ENCODE measurements around the gene TAB2.
"Not testable (repeated sequence)": the region's sequence is repeated elsewhere in the genome, so short reads cannot be mapped to it uniquely, and the experiment has no call there.

The TAB2 gene

GRCh38 chr6:149347067-149347466 lies 29.6 kb downstream of the TAB2 start:
- no peak overlapping the region for H3K27ac ChIP-seq (ENCODE audit: low read depth, low read length, severe bottlenecking)
- H3K4me3 ChIP-seq (ENCODE audit: extremely low read depth, insufficient read depth, low read length, poor library complexity, severe bottlenecking): no peak overlapping the region
- H3K4me1 ChIP-seq (ENCODE audit: control insufficient read depth, insufficient read depth, low read length, poor library complexity, severe bottlenecking): no peaks in the 10 kb centered on the region
- no peaks in the 10 kb centered on the region for H3K36me3 ChIP-seq (ENCODE audit: control insufficient read depth, insufficient read depth, low read length)
- no peaks in the 10 kb centered on the region for H3K9me3 ChIP-seq (ENCODE audit: control insufficient read depth, low read length)
- WGBS, 2 experiments (ENCODE audit: insufficient coverage in 2 of 2): 100% methylated on average over 1 of the region's 2 CpGs; no CpG with 5 or more reads in 1 of the 2 experiments

- H3K36me3 ChIP-seq (ENCODE audit: control insufficient read depth, insufficient read depth, low read length); H3K4me3 ChIP-seq (ENCODE audit: extremely low read depth, insufficient read depth, low read length, poor library complexity, severe bottlenecking); H3K27ac ChIP-seq (ENCODE audit: low read depth, low read length, severe bottlenecking); H3K9me3 ChIP-seq (ENCODE audit: control insufficient read depth, low read length); H3K4me1 ChIP-seq (ENCODE audit: control insufficient read depth, insufficient read depth, low read length, poor library complexity, severe bottlenecking): not testable (repeated sequence)
- 97% methylated on average over 6 of the region's 6 CpGs for WGBS, 2 experiments (ENCODE audit: insufficient coverage in 2 of 2)
Measured at GRCh38 chr6:149349279-149349678, 31.8 kb downstream of the TAB2 start.

- no peaks in the 10 kb centered on the region for H3K9me3 ChIP-seq (ENCODE audit: control insufficient read depth, low read length)
- no CpG with 5 or more reads among the region's 2 CpGs for WGBS, 2 experiments (ENCODE audit: insufficient coverage in 2 of 2)
- no peak overlapping the region for H3K4me3 ChIP-seq (ENCODE audit: extremely low read depth, insufficient read depth, low read length, poor library complexity, severe bottlenecking)
- H3K36me3 ChIP-seq (ENCODE audit: control insufficient read depth, insufficient read depth, low read length): no peaks in the 10 kb centered on the region
- H3K27ac ChIP-seq (ENCODE audit: low read depth, low read length, severe bottlenecking): no peak overlapping the region
- no peaks in the 10 kb centered on the region for H3K4me1 ChIP-seq (ENCODE audit: control insufficient read depth, insufficient read depth, low read length, poor library complexity, severe bottlenecking)
Measured at GRCh38 chr6:149354009-149354408, 36.5 kb downstream of the TAB2 start.

- H3K4me1 ChIP-seq (ENCODE audit: control insufficient read depth, insufficient read depth, low read length, poor library complexity, severe bottlenecking): no peaks in the 10 kb centered on the region
- no peak overlapping the region for H3K27ac ChIP-seq (ENCODE audit: low read depth, low read length, severe bottlenecking)
- no peak overlapping the region for H3K4me3 ChIP-seq (ENCODE audit: extremely low read depth, insufficient read depth, low read length, poor library complexity, severe bottlenecking)
- H3K36me3 ChIP-seq (ENCODE audit: control insufficient read depth, insufficient read depth, low read length): peaks cover 4% of the 10 kb centered on the region
- no peaks in the 10 kb centered on the region for H3K9me3 ChIP-seq (ENCODE audit: control insufficient read depth, low read length)
- 100% methylated on average over 1 to 3 of the region's 6 CpGs for WGBS, 2 experiments (ENCODE audit: insufficient coverage in 2 of 2)
Measured at GRCh38 chr6:149356081-149356750, 38.7 kb downstream of the TAB2 start.

- Histone ChIP-seq H3K27ac (ENCODE audit: low read depth, low read length, severe bottlenecking) (no peak overlapping the region), H3K4me3 (ENCODE audit: extremely low read depth, insufficient read depth, low read length, poor library complexity, severe bottlenecking) (no peak overlapping the region), H3K9me3 (ENCODE audit: control insufficient read depth, low read length) (no peaks in the 10 kb centered on the region), H3K36me3 (ENCODE audit: control insufficient read depth, insufficient read depth, low read length) (peaks cover 4% of the 10 kb centered on the region), H3K4me1 (ENCODE audit: control insufficient read depth, insufficient read depth, low read length, poor library complexity, severe bottlenecking) (no peaks in the 10 kb centered on the region)
- 92 to 93% methylated on average over 7 to 13 of the region's 17 CpGs for WGBS, 2 experiments (ENCODE audit: insufficient coverage in 2 of 2)
Measured at GRCh38 chr6:149357726-149358538, 40.4 kb downstream of the TAB2 start.

- H3K27ac ChIP-seq (ENCODE audit: low read depth, low read length, severe bottlenecking): no peak overlapping the region
- H3K4me1 ChIP-seq (ENCODE audit: control insufficient read depth, insufficient read depth, low read length, poor library complexity, severe bottlenecking): no peaks in the 10 kb centered on the region
- no peak overlapping the region for H3K4me3 ChIP-seq (ENCODE audit: extremely low read depth, insufficient read depth, low read length, poor library complexity, severe bottlenecking)
- peaks cover 4% of the 10 kb centered on the region for H3K36me3 ChIP-seq (ENCODE audit: control insufficient read depth, insufficient read depth, low read length)
- H3K9me3 ChIP-seq (ENCODE audit: control insufficient read depth, low read length): no peaks in the 10 kb centered on the region
Measured at GRCh38 chr6:149359440-149359839, 41.9 kb downstream of the TAB2 start.

- Histone ChIP-seq H3K4me1 (ENCODE audit: control insufficient read depth, insufficient read depth, low read length, poor library complexity, severe bottlenecking) (no peaks in the 10 kb centered on the region), H3K27ac (ENCODE audit: low read depth, low read length, severe bottlenecking) (no peak overlapping the region), H3K4me3 (ENCODE audit: extremely low read depth, insufficient read depth, low read length, poor library complexity, severe bottlenecking) (no peak overlapping the region), H3K9me3 (ENCODE audit: control insufficient read depth, low read length) (no peaks in the 10 kb centered on the region), H3K36me3 (ENCODE audit: control insufficient read depth, insufficient read depth, low read length) (peaks cover 4% of the 10 kb centered on the region)
- 95 to 96% methylated on average over 3 of the region's 3 CpGs for WGBS, 2 experiments (ENCODE audit: insufficient coverage in 2 of 2)
Measured at GRCh38 chr6:149360536-149360935, 43.0 kb downstream of the TAB2 start.

GRCh38 chr6:149362289-149362688 lies 44.8 kb downstream of the TAB2 start:
- H3K36me3 ChIP-seq (ENCODE audit: control insufficient read depth, insufficient read depth, low read length): peaks cover 4% of the 10 kb centered on the region
- no peaks in the 10 kb centered on the region for H3K4me1 ChIP-seq (ENCODE audit: control insufficient read depth, insufficient read depth, low read length, poor library complexity, severe bottlenecking)
- H3K4me3 ChIP-seq (ENCODE audit: extremely low read depth, insufficient read depth, low read length, poor library complexity, severe bottlenecking): no peak overlapping the region
- 100% methylated on average over 2 to 4 of the region's 5 CpGs for WGBS, 2 experiments (ENCODE audit: insufficient coverage in 2 of 2)
- no peak overlapping the region for H3K27ac ChIP-seq (ENCODE audit: low read depth, low read length, severe bottlenecking)
- H3K9me3 ChIP-seq (ENCODE audit: control insufficient read depth, low read length): no peaks in the 10 kb centered on the region

GRCh38 chr6:149363154-149363553 lies 45.6 kb downstream of the TAB2 start:
- H3K27ac ChIP-seq (ENCODE audit: low read depth, low read length, severe bottlenecking): no peak overlapping the region
- H3K4me3 ChIP-seq (ENCODE audit: extremely low read depth, insufficient read depth, low read length, poor library complexity, severe bottlenecking): no peak overlapping the region
- peaks cover 4% of the 10 kb centered on the region for H3K36me3 ChIP-seq (ENCODE audit: control insufficient read depth, insufficient read depth, low read length)
- no CpG with 5 or more reads among the region's 1 CpG for whole genome bisulfite sequencing, 2 experiments (ENCODE audit: insufficient coverage in 2 of 2)
- H3K4me1 ChIP-seq (ENCODE audit: control insufficient read depth, insufficient read depth, low read length, poor library complexity, severe bottlenecking): no peaks in the 10 kb centered on the region
- no peaks in the 10 kb centered on the region for H3K9me3 ChIP-seq (ENCODE audit: control insufficient read depth, low read length)

GRCh38 chr6:149364557-149364956 lies 47.0 kb downstream of the TAB2 start:
- no CpG with 5 or more reads among the region's 2 CpGs for WGBS, 2 experiments (ENCODE audit: insufficient coverage in 2 of 2)
- Histone ChIP-seq H3K4me3 (ENCODE audit: extremely low read depth, insufficient read depth, low read length, poor library complexity, severe bottlenecking) (no peak overlapping the region), H3K36me3 (ENCODE audit: control insufficient read depth, insufficient read depth, low read length) (peaks cover 4% of the 10 kb centered on the region), H3K9me3 (ENCODE audit: control insufficient read depth, low read length) (no peaks in the 10 kb centered on the region), H3K4me1 (ENCODE audit: control insufficient read depth, insufficient read depth, low read length, poor library complexity, severe bottlenecking) (no peaks in the 10 kb centered on the region), H3K27ac (ENCODE audit: low read depth, low read length, severe bottlenecking) (no peak overlapping the region)

- H3K4me3 ChIP-seq (ENCODE audit: extremely low read depth, insufficient read depth, low read length, poor library complexity, severe bottlenecking): no peak overlapping the region
- no peaks in the 10 kb centered on the region for H3K9me3 ChIP-seq (ENCODE audit: control insufficient read depth, low read length)
- H3K4me1 ChIP-seq (ENCODE audit: control insufficient read depth, insufficient read depth, low read length, poor library complexity, severe bottlenecking): no peaks in the 10 kb centered on the region
- peaks cover 7% of the 10 kb centered on the region for H3K36me3 ChIP-seq (ENCODE audit: control insufficient read depth, insufficient read depth, low read length)
- H3K27ac ChIP-seq (ENCODE audit: low read depth, low read length, severe bottlenecking): no peak overlapping the region
Measured at GRCh38 chr6:149365197-149365596, 47.7 kb downstream of the TAB2 start.
